NCI-H146 treated with DMSO at 0.1 percent for 48 hours (cell line): ENCODE results near the gene ZIM2.

Source experiments
- DNase-seq: peaks from one replicate; lab custom pipeline; 2025; ENCODE audit not compliant: unreplicated experiment; lab: John Stamatoyannopoulos, UW

Gene ZIM2

GRCh38 chr19:56839652-56840450, 675 bp downstream of the ZIM2 start:
- DNase-seq: no peak

GRCh38 chr19:56838909-56839651, 1.4 kb downstream of the ZIM2 start:
- DNase-seq: no peak

- DNase-seq: no peak
These were observed 2.3 kb downstream of the ZIM2 start for GRCh38 chr19:56838024-56838908.

GRCh38 chr19:56837492-56838023, 3.0 kb downstream of the ZIM2 start:
- no peak for DNase-seq

GRCh38 chr19:56837004-56837403, 3.5 kb downstream of the ZIM2 start:
- DNase-seq: no peak

- DNase-seq: no peak
These were observed 4.5 kb downstream of the ZIM2 start for GRCh38 chr19:56836059-56836458.

GRCh38 chr19:56835401-56835800, 5.1 kb downstream of the ZIM2 start:
- no peak for DNase-seq

- no peak for DNase-seq
These were observed 5.8 kb downstream of the ZIM2 start for GRCh38 chr19:56834564-56835375.

GRCh38 chr19:56832352-56832928, 8.1 kb downstream of the ZIM2 start:
- DNase-seq: no peak

- no peak for DNase-seq
These were observed 9.3 kb downstream of the ZIM2 start for GRCh38 chr19:56831255-56831654.

GRCh38 chr19:56829596-56829995, 10.9 kb downstream of the ZIM2 start:
- DNase-seq: no peak

- DNase-seq: no peak
These were observed 12.8 kb downstream of the ZIM2 start for GRCh38 chr19:56827708-56828107.

- DNase-seq: no peak
These were observed 16.6 kb downstream of the ZIM2 start for GRCh38 chr19:56823956-56824355.

- no peak for DNase-seq
These were observed 17.1 kb downstream of the ZIM2 start for GRCh38 chr19:56823417-56823816.

GRCh38 chr19:56822755-56823154, 17.8 kb downstream of the ZIM2 start:
- no peak for DNase-seq

GRCh38 chr19:56821675-56822074, 18.9 kb downstream of the ZIM2 start:
- DNase-seq: no peak

GRCh38 chr19:56821209-56821608, 19.3 kb downstream of the ZIM2 start:
- DNase-seq: no peak

GRCh38 chr19:56819166-56819565, 21.4 kb downstream of the ZIM2 start:
- no peak for DNase-seq

GRCh38 chr19:56814656-56815055, 25.9 kb downstream of the ZIM2 start:
- no peak for DNase-seq

- DNase-seq: no peak
These were observed 27.0 kb downstream of the ZIM2 start for GRCh38 chr19:56813531-56813930.
